ENCODE data around the gene PDXDC1.
"Not testable (repeated sequence)": the region's sequence is repeated elsewhere in the genome, so short reads cannot be mapped to it uniquely, and the experiment has no call there.

Gene PDXDC1

GRCh38 chr16:14975418-14976194, 780 bp downstream of the PDXDC1 start:
- DNase-seq, result not testable (repeated sequence)

- not testable (repeated sequence) for DNase-seq
These were observed 2.3 kb downstream of the PDXDC1 start for GRCh38 chr16:14976971-14977736.

GRCh38 chr16:14978281-14978680, 3.5 kb downstream of the PDXDC1 start:
- not testable (repeated sequence) for DNase-seq

GRCh38 chr16:14978908-14979307, 4.1 kb downstream of the PDXDC1 start:
- not testable (repeated sequence) for DNase-seq

- not testable (repeated sequence) for DNase-seq
These were observed 6.4 kb downstream of the PDXDC1 start for GRCh38 chr16:14981234-14981633.

- DNase-seq, result not testable (repeated sequence)
These were observed 7.7 kb downstream of the PDXDC1 start for GRCh38 chr16:14982521-14982920.

GRCh38 chr16:14988092-14988491, 13.3 kb downstream of the PDXDC1 start:
- not testable (repeated sequence) for DNase-seq

- DNase-seq, result not testable (repeated sequence)
These were observed 13.9 kb downstream of the PDXDC1 start for GRCh38 chr16:14988661-14989191.

- DNase-seq, result not testable (repeated sequence)
These were observed 14.8 kb downstream of the PDXDC1 start for GRCh38 chr16:14989291-14990281.

- DNase-seq, result not testable (repeated sequence)
These were observed 18.7 kb downstream of the PDXDC1 start for GRCh38 chr16:14993277-14994151.

GRCh38 chr16:14996702-14997101, 21.9 kb downstream of the PDXDC1 start:
- DNase-seq, result not testable (repeated sequence)

GRCh38 chr16:14998300-14998699, 23.5 kb downstream of the PDXDC1 start:
- DNase-seq, result not testable (repeated sequence)

- not testable (repeated sequence) for DNase-seq
These were observed 25.0 kb downstream of the PDXDC1 start for GRCh38 chr16:14999845-15000244.

GRCh38 chr16:15002448-15002847, 27.6 kb downstream of the PDXDC1 start:
- not testable (repeated sequence) for DNase-seq

- not testable (repeated sequence) for DNase-seq
These were observed 30.7 kb downstream of the PDXDC1 start for GRCh38 chr16:15005357-15006132.

GRCh38 chr16:15008647-15009046, 33.8 kb downstream of the PDXDC1 start:
- DNase-seq, result not testable (repeated sequence)

- not testable (repeated sequence) for DNase-seq
These were observed 38.1 kb downstream of the PDXDC1 start for GRCh38 chr16:15012941-15013340.

- DNase-seq, result not testable (repeated sequence)
These were observed 40.8 kb downstream of the PDXDC1 start for GRCh38 chr16:15015671-15016070.

GRCh38 chr16:15016354-15016753, 41.5 kb downstream of the PDXDC1 start:
- DNase-seq, result not testable (repeated sequence)

GRCh38 chr16:15016951-15017580, 42.2 kb downstream of the PDXDC1 start:
- not testable (repeated sequence) for DNase-seq

Data from NCI-H774 (cell line).